ENCODE measurements around the gene LIX1.

The LIX1 gene

GRCh38 chr5:97072696-97073095, 69.7 kb downstream of the LIX1 start:
- TF ChIP-seq CTCF (IDR thresholded peaks at IDR 0.05): no peak
- Histone ChIP-seq H3K9me3 (ENCODE audit: control insufficient read depth, low read length) (no peaks in the 10 kb centered on the region), H3K4me3 (ENCODE audit: low read depth, low read length) (no peak overlapping the region), H2AFZ (no peak overlapping the region), H3K27me3 (ENCODE audit: control insufficient read depth, insufficient read depth, low read length) (no peaks in the 10 kb centered on the region), H3K79me2 (no peaks in the 10 kb centered on the region), H3K36me3 (ENCODE audit: control insufficient read depth, insufficient read depth, low read length) (no peaks in the 10 kb centered on the region), H3K9ac (no peak overlapping the region), H3K4me1 (no peaks in the 10 kb centered on the region), H3K27ac (no peak overlapping the region), H3K4me2 (ENCODE audit: low read length) (no peak overlapping the region)

DNA sequence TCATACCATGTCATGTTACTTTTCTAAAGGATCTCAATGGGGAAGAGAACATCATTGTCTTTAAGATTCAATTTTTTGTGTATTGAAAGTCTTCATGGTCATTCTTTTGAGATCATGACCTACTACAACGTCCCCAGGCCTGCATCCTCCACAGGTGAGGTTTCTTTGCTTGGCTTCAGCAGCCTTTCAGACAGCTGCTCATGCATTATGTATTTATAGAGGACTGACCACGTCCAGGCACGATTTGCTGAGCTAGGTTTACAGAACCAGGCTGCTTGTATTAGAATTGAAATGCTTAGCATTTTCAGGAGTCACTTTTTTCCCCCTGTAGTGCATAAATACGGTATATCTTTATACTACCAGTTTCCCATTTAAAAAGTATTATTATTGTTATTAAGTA, 70.4 kb downstream of the LIX1 start:
- Histone ChIP-seq H3K27ac (no peak overlapping the region), H3K9ac (no peak overlapping the region)
- no peak for TF ChIP-seq CTCF (IDR thresholded peaks at IDR 0.05)

GRCh38 chr5:97071101-97071500, 71.3 kb downstream of the LIX1 start:
- no peak for TF ChIP-seq CTCF (IDR thresholded peaks at IDR 0.05)
- no peak overlapping the region for H2AFZ ChIP-seq
- H3K9me3 ChIP-seq (ENCODE audit: control insufficient read depth, low read length): no peaks in the 10 kb centered on the region
- no peak overlapping the region for H3K4me2 ChIP-seq (ENCODE audit: low read length)
- no peaks in the 10 kb centered on the region for H3K4me1 ChIP-seq
- no peak overlapping the region for H3K4me3 ChIP-seq (ENCODE audit: low read depth, low read length)
- no peak overlapping the region for H3K9ac ChIP-seq
- no peaks in the 10 kb centered on the region for H3K27me3 ChIP-seq (ENCODE audit: control insufficient read depth, insufficient read depth, low read length)
- H3K36me3 ChIP-seq (ENCODE audit: control insufficient read depth, insufficient read depth, low read length): no peaks in the 10 kb centered on the region
- H3K79me2 ChIP-seq: no peaks in the 10 kb centered on the region
- H3K27ac ChIP-seq: no peak overlapping the region

More for the DNA sequence above, 70.4 kb downstream of the LIX1 start:
- H3K4me2 ChIP-seq (ENCODE audit: low read length): no peak overlapping the region
- H3K79me2 ChIP-seq: no peaks in the 10 kb centered on the region
- no peak overlapping the region for H2AFZ ChIP-seq
- no peaks in the 10 kb centered on the region for H3K4me1 ChIP-seq
- H3K9me3 ChIP-seq (ENCODE audit: control insufficient read depth, low read length): no peaks in the 10 kb centered on the region
- no peak overlapping the region for H3K4me3 ChIP-seq (ENCODE audit: low read depth, low read length)
- H3K27me3 ChIP-seq (ENCODE audit: control insufficient read depth, insufficient read depth, low read length): no peaks in the 10 kb centered on the region
- H3K36me3 ChIP-seq (ENCODE audit: control insufficient read depth, insufficient read depth, low read length): no peaks in the 10 kb centered on the region

GRCh38 chr5:97070234-97070633, 72.2 kb downstream of the LIX1 start:
- no peaks in the 10 kb centered on the region for H3K36me3 ChIP-seq (ENCODE audit: control insufficient read depth, insufficient read depth, low read length)
- no peaks in the 10 kb centered on the region for H3K79me2 ChIP-seq
- H3K27me3 ChIP-seq (ENCODE audit: control insufficient read depth, insufficient read depth, low read length): no peaks in the 10 kb centered on the region
- H3K9ac ChIP-seq: no peak overlapping the region
- TF ChIP-seq CTCF (IDR thresholded peaks at IDR 0.05): no peak
- no peaks in the 10 kb centered on the region for H3K9me3 ChIP-seq (ENCODE audit: control insufficient read depth, low read length)
- H3K4me2 ChIP-seq (ENCODE audit: low read length): no peak overlapping the region
- H3K4me1 ChIP-seq: no peaks in the 10 kb centered on the region
- no peak overlapping the region for H3K4me3 ChIP-seq (ENCODE audit: low read depth, low read length)
- no peak overlapping the region for H3K27ac ChIP-seq
- H2AFZ ChIP-seq: no peak overlapping the region

GRCh38 chr5:97067296-97067850, 75.0 kb downstream of the LIX1 start:
- no peak overlapping the region for H3K4me3 ChIP-seq (ENCODE audit: low read depth, low read length)

More at GRCh38 chr5:97067296-97067850, 75.0 kb downstream of the LIX1 start:
- H3K27me3 ChIP-seq (ENCODE audit: control insufficient read depth, insufficient read depth, low read length): no peaks in the 10 kb centered on the region
- no peaks in the 10 kb centered on the region for H3K79me2 ChIP-seq
- no peaks in the 10 kb centered on the region for H3K9me3 ChIP-seq (ENCODE audit: control insufficient read depth, low read length)
- H3K4me2 ChIP-seq (ENCODE audit: low read length): no peak overlapping the region
- no peak for TF ChIP-seq CTCF (IDR thresholded peaks at IDR 0.05)
- no peak overlapping the region for H3K27ac ChIP-seq
- H3K4me1 ChIP-seq: no peaks in the 10 kb centered on the region
- no peak overlapping the region for H2AFZ ChIP-seq
- no peak overlapping the region for H3K9ac ChIP-seq
- H3K36me3 ChIP-seq (ENCODE audit: control insufficient read depth, insufficient read depth, low read length): no peaks in the 10 kb centered on the region
